Glutamatergic neuron (in vitro differentiated cells): ENCODE measurements around the gene ELF2. TPM values are rescaled to one million over a fixed set of nuclear protein-coding genes. Genes with fewer than 3 reads are reported as not detected.
"Not testable (repeated sequence)": the region's sequence is repeated elsewhere in the genome, so short reads cannot be mapped to it uniquely, and the experiment has no call there.

Experiments used
- DNase-seq: peaks from one replicate; pipeline ENCODE4 v3.0.0; 2022
- H3K27ac Mint-ChIP-seq: one replicate; pipeline ENCODE4 v1.8.0; 2020; ENCODE audit warnings: mild to moderate bottlenecking, mixed read lengths, inconsistent platforms; ENCODE audit not compliant: unreplicated experiment
- H3K27me3 Mint-ChIP-seq: one replicate; pipeline ENCODE4 v1.8.0; 2020; ENCODE audit warnings: mild to moderate bottlenecking, moderate library complexity, mixed read lengths, inconsistent platforms; ENCODE audit not compliant: unreplicated experiment
- H3K36me3 Mint-ChIP-seq: one replicate; pipeline ENCODE4 v1.8.0; 2020; ENCODE audit warnings: mild to moderate bottlenecking, mixed read lengths, inconsistent platforms; ENCODE audit not compliant: unreplicated experiment
- H3K4me1 Mint-ChIP-seq: one replicate; pipeline ENCODE4 v1.8.0; 2020; ENCODE audit warnings: mild to moderate bottlenecking, low read depth, mixed read lengths, inconsistent platforms; ENCODE audit not compliant: unreplicated experiment
- H3K4me3 Mint-ChIP-seq: one replicate; pipeline ENCODE4 v1.8.0; 2020; ENCODE audit warnings: mild to moderate bottlenecking, mixed read lengths, inconsistent platforms; ENCODE audit not compliant: unreplicated experiment
- H3K9me3 Mint-ChIP-seq: one replicate; pipeline ENCODE4 v1.8.0; 2020; ENCODE audit warnings: mild to moderate bottlenecking, moderate library complexity, mixed read lengths, inconsistent platforms; ENCODE audit not compliant: unreplicated experiment
- total RNA-seq: library from RNA; stranded (reverse); fragmentation: NEBNext Ultra II Directional; extraction: Animal tissue kit (Norgen Biotek cat#: 25700); gene quantifications from one replicate; pipeline ENCODE4 v1.2.1, GENCODE V29; 2021; ENCODE audit not compliant: unreplicated experiment
- TF ChIP-seq, protein P1 (sequence below): fragments of 200-600 bp; sonication (generic); IDR thresholded peaks from one replicate; pipeline ENCODE4 v1.5.0; 2021; ENCODE audit not compliant: partially characterized antibody, unreplicated experiment

The ELF2 gene
- total RNA-seq, 1 donor from 2014 or later = 32.4 TPM

DNA sequence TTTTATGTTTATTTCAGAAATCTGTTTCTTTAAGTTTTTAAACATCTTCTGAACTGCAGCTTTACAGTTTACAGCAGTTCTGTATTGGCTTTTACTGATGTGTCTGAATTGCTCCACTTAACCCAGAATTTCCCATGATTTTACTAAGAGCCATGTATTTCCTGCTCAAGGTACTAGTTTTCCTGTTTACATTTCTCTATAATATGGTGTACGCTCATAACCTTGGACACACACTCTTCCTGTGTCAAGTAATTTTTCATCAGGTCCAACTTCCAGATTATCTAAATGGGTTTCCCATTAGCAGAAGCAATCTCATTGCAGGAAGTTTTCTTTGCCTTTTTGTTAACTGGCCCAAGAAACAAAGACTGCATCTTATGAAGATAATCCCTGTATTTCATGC is 12.3 kb downstream of the ELF2 start:
- Mint-ChIP-seq H3K4me3 (no peak overlapping the region), H3K4me1 (no peaks in the 10 kb centered on the region), H3K9me3 (no peaks in the 10 kb centered on the region), H3K27me3 (no peaks in the 10 kb centered on the region), H3K36me3 (no peaks in the 10 kb centered on the region), H3K27ac (no peak overlapping the region)
- DNase-seq = no peak
- TF ChIP-seq, protein P1, sequence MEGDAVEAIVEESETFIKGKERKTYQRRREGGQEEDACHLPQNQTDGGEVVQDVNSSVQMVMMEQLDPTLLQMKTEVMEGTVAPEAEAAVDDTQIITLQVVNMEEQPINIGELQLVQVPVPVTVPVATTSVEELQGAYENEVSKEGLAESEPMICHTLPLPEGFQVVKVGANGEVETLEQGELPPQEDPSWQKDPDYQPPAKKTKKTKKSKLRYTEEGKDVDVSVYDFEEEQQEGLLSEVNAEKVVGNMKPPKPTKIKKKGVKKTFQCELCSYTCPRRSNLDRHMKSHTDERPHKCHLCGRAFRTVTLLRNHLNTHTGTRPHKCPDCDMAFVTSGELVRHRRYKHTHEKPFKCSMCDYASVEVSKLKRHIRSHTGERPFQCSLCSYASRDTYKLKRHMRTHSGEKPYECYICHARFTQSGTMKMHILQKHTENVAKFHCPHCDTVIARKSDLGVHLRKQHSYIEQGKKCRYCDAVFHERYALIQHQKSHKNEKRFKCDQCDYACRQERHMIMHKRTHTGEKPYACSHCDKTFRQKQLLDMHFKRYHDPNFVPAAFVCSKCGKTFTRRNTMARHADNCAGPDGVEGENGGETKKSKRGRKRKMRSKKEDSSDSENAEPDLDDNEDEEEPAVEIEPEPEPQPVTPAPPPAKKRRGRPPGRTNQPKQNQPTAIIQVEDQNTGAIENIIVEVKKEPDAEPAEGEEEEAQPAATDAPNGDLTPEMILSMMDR = no peak

DNA sequence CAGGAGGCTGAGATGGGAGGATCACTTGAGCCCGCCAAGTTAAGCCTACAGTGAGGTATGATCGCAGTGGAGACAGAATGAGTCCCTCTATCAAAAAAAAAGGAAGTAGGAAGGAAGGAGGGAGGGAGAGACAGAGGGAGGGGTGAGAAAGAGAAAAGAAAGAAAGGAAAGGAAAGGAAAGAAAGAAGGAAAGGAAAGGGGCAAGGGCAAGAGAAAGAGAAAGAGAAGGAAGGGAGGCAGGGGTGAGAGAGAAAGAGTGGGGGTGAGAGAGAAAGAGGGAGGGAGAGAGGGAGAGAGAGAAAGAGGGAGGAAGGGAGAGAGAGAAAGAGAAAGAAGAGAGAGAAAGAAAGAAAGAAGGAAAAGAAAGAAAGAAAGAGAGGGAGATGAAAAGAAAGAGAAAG is 13.2 kb downstream of the ELF2 start:
- no peaks in the 10 kb centered on the region for H3K36me3 Mint-ChIP-seq
- peaks cover 3% of the 10 kb centered on the region for H3K27me3 Mint-ChIP-seq
- H3K9me3 Mint-ChIP-seq = no peaks in the 10 kb centered on the region
- no peak overlapping the region for H3K4me3 Mint-ChIP-seq
- H3K4me1 Mint-ChIP-seq = peaks cover 1% of the 10 kb centered on the region
- DNase-seq = no peak
- TF ChIP-seq, protein P1 = no peak
- no peak overlapping the region for H3K27ac Mint-ChIP-seq

DNA sequence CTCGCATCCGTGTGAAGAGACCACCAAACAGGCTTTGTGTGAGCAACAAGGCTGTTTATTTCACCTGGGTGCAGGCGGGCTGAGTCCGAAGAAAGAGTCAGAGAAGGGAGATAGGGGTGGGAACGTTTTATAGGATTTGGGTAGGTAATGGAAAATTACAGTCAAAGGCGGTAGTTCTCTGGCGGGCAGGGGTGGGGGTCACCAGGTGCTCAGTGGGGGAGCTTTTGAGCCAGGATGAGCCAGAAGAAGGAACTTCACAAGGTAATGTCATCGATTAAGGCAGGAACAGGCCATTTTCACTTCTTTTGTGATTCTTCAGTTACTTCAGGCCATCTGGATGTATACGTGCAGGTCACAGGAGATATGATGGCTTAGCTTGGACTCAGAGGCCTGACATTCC is 19.0 kb downstream of the ELF2 start:
- not testable (repeated sequence) for H3K27me3 Mint-ChIP-seq, H3K27ac Mint-ChIP-seq, H3K4me3 Mint-ChIP-seq

GRCh38 chr4:139154952-139155557 is 22.0 kb downstream of the ELF2 start:
- TF ChIP-seq, protein P1 = no peak
- Mint-ChIP-seq H3K36me3 (no peaks in the 10 kb centered on the region), H3K4me3 (no peak overlapping the region), H3K9me3 (no peaks in the 10 kb centered on the region), H3K27ac (no peak overlapping the region), H3K27me3 (peaks cover 3% of the 10 kb centered on the region), H3K4me1 (peaks cover 1% of the 10 kb centered on the region)
- no peak for DNase-seq

More for the DNA sequence above, 19.0 kb downstream of the ELF2 start:
- H3K36me3 Mint-ChIP-seq, DNase-seq, H3K4me1 Mint-ChIP-seq, H3K9me3 Mint-ChIP-seq: not testable (repeated sequence)

DNA sequence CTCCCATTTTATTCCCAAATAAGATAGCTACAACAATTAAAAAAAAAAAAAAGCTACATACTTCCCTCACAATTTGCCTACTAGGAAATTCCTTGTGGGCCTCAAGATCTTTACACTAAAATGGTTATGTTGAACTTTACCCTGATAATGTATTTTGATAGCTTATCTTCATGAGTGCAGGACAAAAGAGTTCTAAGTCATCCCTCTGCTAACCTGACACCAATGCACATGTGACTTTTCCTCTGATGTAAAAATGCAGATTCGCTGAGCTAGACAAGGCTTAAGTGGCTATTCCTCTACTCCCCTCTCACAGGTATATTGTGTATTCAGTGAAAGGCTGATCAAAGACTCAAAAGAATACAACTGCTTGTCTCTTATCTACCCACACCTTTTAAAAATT is 22.5 kb downstream of the ELF2 start:
- no peak overlapping the region for H3K27ac Mint-ChIP-seq
- no peaks in the 10 kb centered on the region for H3K36me3 Mint-ChIP-seq
- H3K4me3 Mint-ChIP-seq = no peak overlapping the region
- TF ChIP-seq, protein P1 = no peak
- no peaks in the 10 kb centered on the region for H3K9me3 Mint-ChIP-seq
- peaks cover 3% of the 10 kb centered on the region for H3K27me3 Mint-ChIP-seq
- peaks cover 1% of the 10 kb centered on the region for H3K4me1 Mint-ChIP-seq
- DNase-seq = no peak
